CD4-positive, alpha-beta T cell treated with Interleukin-1 beta for 1 hour (primary cell): Measurements from ENCODE around the gene ECPAS.
"Not testable (repeated sequence)": the region's sequence is repeated elsewhere in the genome, so short reads cannot be mapped to it uniquely, and the experiment has no call there.

Experiments used
- DNase-seq, 2 donors: peaks; one replicate each; pipeline ENCODE4 v3.0.0-alpha.2; 2020 to 2022

Gene ECPAS

GRCh38 chr9:111411266-111411665 lies 72.9 kb downstream of the ECPAS start:
- no peak for DNase-seq

GRCh38 chr9:111407813-111408212 lies 76.4 kb downstream of the ECPAS start:
- DNase-seq, result no peak

- DNase-seq, result no peak
These were observed 78.5 kb downstream of the ECPAS start for GRCh38 chr9:111405701-111406100.

- not testable (repeated sequence) for DNase-seq
These were observed 82.7 kb downstream of the ECPAS start for GRCh38 chr9:111401486-111401885.

GRCh38 chr9:111400564-111400898 lies 83.7 kb downstream of the ECPAS start:
- no peak for DNase-seq

- no peak for DNase-seq
These were observed 84.2 kb downstream of the ECPAS start for GRCh38 chr9:111399772-111400563.

GRCh38 chr9:111399211-111399739 lies 84.9 kb downstream of the ECPAS start:
- no peak for DNase-seq

GRCh38 chr9:111393971-111394370 lies 90.2 kb downstream of the ECPAS start:
- DNase-seq, result no peak

- DNase-seq, result no peak
These were observed 94.8 kb downstream of the ECPAS start for GRCh38 chr9:111389406-111389805.

- DNase-seq, result no peak
These were observed 97.8 kb downstream of the ECPAS start for GRCh38 chr9:111386386-111386785.

GRCh38 chr9:111381006-111381405 lies 103.2 kb downstream of the ECPAS start:
- no peak for DNase-seq

GRCh38 chr9:111375817-111376564 lies 108.2 kb downstream of the ECPAS start:
- DNase-seq, result no peak

GRCh38 chr9:111375062-111375461 lies 109.1 kb downstream of the ECPAS start:
- DNase-seq, result no peak

GRCh38 chr9:111372297-111372696 lies 111.9 kb downstream of the ECPAS start:
- DNase-seq, result no peak

- no peak for DNase-seq
These were observed 117.2 kb downstream of the ECPAS start for GRCh38 chr9:111366978-111367377.

GRCh38 chr9:111362526-111362925 lies 121.7 kb downstream of the ECPAS start:
- DNase-seq, result no peak

GRCh38 chr9:111360881-111361280 lies 123.3 kb downstream of the ECPAS start:
- no peak for DNase-seq

- no peak for DNase-seq
These were observed 127.5 kb downstream of the ECPAS start for GRCh38 chr9:111356481-111357244.

GRCh38 chr9:111352545-111352944 lies 131.6 kb downstream of the ECPAS start:
- DNase-seq, result no peak

GRCh38 chr9:111350556-111350955 lies 133.6 kb downstream of the ECPAS start:
- DNase-seq, result no peak

- DNase-seq, result no peak
These were observed 134.4 kb downstream of the ECPAS start for GRCh38 chr9:111349766-111350165.

- no peak for DNase-seq
These were observed 135.3 kb downstream of the ECPAS start for GRCh38 chr9:111348821-111349271.

- DNase-seq, result not testable (repeated sequence)
These were observed 149.8 kb downstream of the ECPAS start for GRCh38 chr9:111334318-111334863.
